ENCODE measurements around the gene ZNF396. TPM values are rescaled to one million over a fixed set of nuclear protein-coding genes. Genes with fewer than 3 reads are reported as not detected.

Gene ZNF396
- total and polyA plus RNA-seq, 2 donors: 1.7 to 4.3 TPM

GRCh38 chr18:35348001-35348400, 29.1 kb downstream of the ZNF396 start:
- H3K36me3 ChIP-seq (ENCODE audit: control insufficient read depth in 2 of 2, insufficient read depth in 2 of 2, low read length in 1 of 2): no peaks in the 10 kb centered on the region
- WGBS: 96% methylated on average over 3 of the region's 3 CpGs
- H3K4me1 ChIP-seq (ENCODE audit: control insufficient read depth in 2 of 2, insufficient read depth in 2 of 2, low read length in 2 of 2): peaks cover 6 to 11% of the 10 kb centered on the region in 2 donors
- peaks cover 3 to 14% of the 10 kb centered on the region in 2 donors for H3K9me3 ChIP-seq (ENCODE audit: control insufficient read depth in 2 of 2, insufficient read depth in 1 of 2, low read length in 1 of 2)
- no peak for DNase-seq (ENCODE audit: low read depth in 6 of 9, low spot score in 9 of 9)
- no peaks in the 10 kb centered on the region for H3K27me3 ChIP-seq (ENCODE audit: control insufficient read depth in 2 of 2, insufficient read depth in 1 of 2, low read length in 1 of 2)
- H3K4me3 ChIP-seq (ENCODE audit: low read length in 2 of 2): no peak overlapping the region
- H3K27ac ChIP-seq (ENCODE audit: low read depth in 1 of 2, low read length in 1 of 2): no peak overlapping the region

DNA sequence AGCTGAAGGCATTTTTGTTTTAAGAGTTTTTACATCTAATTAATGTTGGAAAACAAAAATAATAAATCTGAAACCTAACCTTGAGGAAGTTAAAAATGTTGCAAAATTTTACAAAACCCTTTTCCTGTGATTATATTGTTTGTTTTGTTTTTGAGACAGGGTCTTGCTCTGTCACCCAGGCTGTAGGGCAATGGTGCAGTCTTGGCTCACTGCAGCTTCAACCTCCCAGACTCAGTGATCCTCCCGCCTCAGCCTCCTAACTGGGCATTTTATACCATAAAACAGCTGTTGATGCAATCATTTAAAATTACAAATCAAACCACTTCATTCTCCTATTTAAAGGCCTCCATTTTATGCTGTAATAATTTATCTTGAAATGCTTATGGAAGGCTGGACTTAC, 31.2 kb downstream of the ZNF396 start:
- Histone ChIP-seq H3K27me3 (ENCODE audit: control insufficient read depth in 2 of 2, insufficient read depth in 1 of 2, low read length in 1 of 2) (no peaks in the 10 kb centered on the region), H3K27ac (ENCODE audit: low read depth in 1 of 2, low read length in 1 of 2) (no peak overlapping the region), H3K36me3 (ENCODE audit: control insufficient read depth in 2 of 2, insufficient read depth in 2 of 2, low read length in 1 of 2) (peaks cover 0 to 6% of the 10 kb centered on the region in 2 donors), H3K4me3 (ENCODE audit: low read length in 2 of 2) (no peak overlapping the region), H3K4me1 (ENCODE audit: control insufficient read depth in 2 of 2, insufficient read depth in 2 of 2, low read length in 2 of 2) (peaks cover 6 to 11% of the 10 kb centered on the region in 2 donors), H3K9me3 (ENCODE audit: control insufficient read depth in 2 of 2, insufficient read depth in 1 of 2, low read length in 1 of 2) (peaks cover 0 to 5% of the 10 kb centered on the region in 2 donors)
- WGBS: 100% methylated on average over 1 of the region's 1 CpG
- DNase-seq (ENCODE audit: low read depth in 6 of 9, low spot score in 9 of 9): no peak

DNA sequence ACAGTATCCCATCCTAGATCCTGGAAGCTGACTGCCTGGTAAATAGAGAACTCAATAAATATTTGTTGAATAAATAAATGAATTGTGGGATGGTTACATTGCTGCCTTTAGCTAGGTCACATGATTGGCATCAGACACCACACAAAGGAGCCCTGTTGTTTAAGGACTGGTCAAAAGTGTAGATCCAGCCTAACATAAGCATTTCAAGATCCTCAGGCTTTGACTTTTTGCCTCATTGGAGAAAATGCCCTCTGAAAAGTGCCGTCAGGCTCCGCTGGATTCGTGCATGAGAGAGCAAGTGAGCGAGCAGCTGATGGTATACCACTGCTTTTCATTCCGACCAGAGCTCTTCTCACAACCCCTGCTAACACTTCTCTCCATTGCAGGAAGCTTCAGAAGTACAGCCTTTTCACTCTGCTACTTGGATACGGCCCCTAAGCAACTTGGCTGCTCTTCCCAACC, 31.6 kb downstream of the ZNF396 start:
- Histone ChIP-seq H3K9me3 (ENCODE audit: control insufficient read depth in 2 of 2, insufficient read depth in 1 of 2, low read length in 1 of 2) (peaks cover 0 to 5% of the 10 kb centered on the region in 2 donors), H3K27me3 (ENCODE audit: control insufficient read depth in 2 of 2, insufficient read depth in 1 of 2, low read length in 1 of 2) (no peaks in the 10 kb centered on the region), H3K4me3 (ENCODE audit: low read length in 2 of 2) (no peak overlapping the region), H3K36me3 (ENCODE audit: control insufficient read depth in 2 of 2, insufficient read depth in 2 of 2, low read length in 1 of 2) (peaks cover under 1 to 10% of the 10 kb centered on the region in 2 donors), H3K4me1 (ENCODE audit: control insufficient read depth in 2 of 2, insufficient read depth in 2 of 2, low read length in 2 of 2) (peaks cover 6 to 11% of the 10 kb centered on the region in 2 donors), H3K27ac (ENCODE audit: low read depth in 1 of 2, low read length in 1 of 2) (no peak overlapping the region)
- DNase-seq (ENCODE audit: low read depth in 6 of 9, low spot score in 9 of 9): no peak
- 89% methylated on average over 6 of the region's 6 CpGs for WGBS

GRCh38 chr18:35344736-35345459, 32.2 kb downstream of the ZNF396 start:
- WGBS: 63% methylated on average over 12 of the region's 12 CpGs
- Histone ChIP-seq H3K27ac (ENCODE audit: low read depth in 1 of 2, low read length in 1 of 2) (peak overlapping the region; percentile 98 to 99), H3K9me3 (ENCODE audit: control insufficient read depth in 2 of 2, insufficient read depth in 1 of 2, low read length in 1 of 2) (peaks cover 0 to 5% of the 10 kb centered on the region in 2 donors), H3K4me3 (ENCODE audit: low read length in 2 of 2) (peak overlapping the region; percentile 87 to 99), H3K36me3 (ENCODE audit: control insufficient read depth in 2 of 2, insufficient read depth in 2 of 2, low read length in 1 of 2) (peaks cover 6 to 16% of the 10 kb centered on the region in 2 donors), H3K4me1 (ENCODE audit: control insufficient read depth in 2 of 2, insufficient read depth in 2 of 2, low read length in 2 of 2) (peaks cover 6 to 11% of the 10 kb centered on the region in 2 donors), H3K27me3 (ENCODE audit: control insufficient read depth in 2 of 2, insufficient read depth in 1 of 2, low read length in 1 of 2) (no peaks in the 10 kb centered on the region)
- no peak for DNase-seq (ENCODE audit: low read depth in 6 of 9, low spot score in 9 of 9)

DNA sequence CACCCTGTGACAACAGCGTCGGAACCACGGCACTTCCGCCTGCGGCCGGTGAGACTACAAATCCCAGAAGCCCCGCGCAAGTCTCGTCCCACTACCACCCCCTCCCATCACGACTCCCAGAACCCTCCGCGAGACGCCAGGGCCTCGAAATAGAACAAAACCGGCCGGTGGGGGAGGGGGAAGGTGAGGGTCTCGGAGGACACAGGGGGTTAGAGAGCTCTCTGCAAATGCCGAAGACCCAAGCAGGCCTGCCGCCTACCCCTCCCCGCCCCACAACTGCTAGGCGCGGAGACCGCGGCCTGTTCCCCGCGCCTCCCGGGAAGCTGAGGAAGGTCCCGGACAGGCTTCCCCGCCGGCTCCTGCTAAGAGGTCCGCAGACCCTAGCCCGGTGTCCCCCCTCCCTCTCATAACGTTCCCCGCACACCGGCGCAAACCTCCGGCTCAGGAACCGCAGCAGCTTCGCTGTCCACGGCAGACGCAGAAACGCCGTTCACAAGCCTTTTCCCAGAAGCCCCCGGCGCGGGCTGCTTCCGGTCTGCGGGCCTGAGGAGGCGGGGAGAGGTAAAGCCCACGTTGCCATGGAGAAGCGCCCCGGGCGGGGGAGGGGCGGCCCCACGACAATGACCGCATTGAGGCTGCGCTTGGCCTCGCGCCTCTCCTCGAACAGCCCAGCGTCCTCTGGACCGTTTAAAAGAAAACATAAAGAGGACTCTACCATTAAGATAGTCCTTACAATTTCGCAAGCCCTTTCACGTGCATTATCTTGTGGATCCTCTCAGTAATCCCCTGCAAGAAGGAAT, 33.0 kb downstream of the ZNF396 start, which contains the start of gene ZNF24:
Gene ZNF24 (minus strand): TSS at position 485 of the 800 bp plus-strand sequence. CDS start 3,770 bp downstream, outside the sequence.
- under 1% methylated on average over 64 of the region's 64 CpGs for WGBS
- Histone ChIP-seq H3K27ac (ENCODE audit: low read depth in 1 of 2, low read length in 1 of 2) (peak within 1 kb of the TSS; percentile 98 to 99), H3K4me3 (ENCODE audit: low read length in 2 of 2) (peak within 1 kb of the TSS; percentile 87 to 99), H3K4me1 (ENCODE audit: control insufficient read depth in 2 of 2, insufficient read depth in 2 of 2, low read length in 2 of 2) (peaks cover 6 to 11% of the 10 kb centered on the region in 2 donors), H3K27me3 (ENCODE audit: control insufficient read depth in 2 of 2, insufficient read depth in 1 of 2, low read length in 1 of 2) (no peaks in the 10 kb centered on the region), H3K9me3 (ENCODE audit: control insufficient read depth in 2 of 2, insufficient read depth in 1 of 2, low read length in 1 of 2) (peaks cover 0 to 5% of the 10 kb centered on the region in 2 donors), H3K36me3 (ENCODE audit: control insufficient read depth in 2 of 2, insufficient read depth in 2 of 2, low read length in 1 of 2) (peaks cover 14 to 23% of the 10 kb centered on the region in 2 donors)
- DNase-seq (ENCODE audit: low read depth in 6 of 9, low spot score in 9 of 9): peak; percentile 61 to 94 (median 81)

DNA sequence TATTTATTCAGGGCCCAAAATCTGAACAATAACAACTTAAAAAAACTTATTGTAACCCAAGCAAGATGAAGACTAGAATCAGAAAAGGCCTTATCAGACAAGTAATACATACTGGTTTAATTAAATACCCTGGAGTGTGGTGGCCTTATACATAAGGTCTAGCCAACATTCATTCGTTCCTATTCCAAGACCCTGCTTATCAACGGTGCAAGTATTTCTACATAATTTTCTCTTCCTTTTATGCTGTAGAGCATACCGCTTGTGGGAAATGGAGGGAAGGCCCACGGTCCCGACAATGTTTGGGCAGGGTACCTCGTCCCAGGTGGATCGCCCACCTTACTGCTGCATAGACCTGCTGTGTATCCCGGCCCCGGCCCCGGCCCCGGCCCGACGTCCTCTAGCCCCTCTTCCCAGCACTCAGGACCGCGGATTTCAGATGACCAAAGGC, 33.6 kb downstream of the ZNF396 start:
- WGBS: 2% methylated on average over 15 of the region's 15 CpGs

DNA sequence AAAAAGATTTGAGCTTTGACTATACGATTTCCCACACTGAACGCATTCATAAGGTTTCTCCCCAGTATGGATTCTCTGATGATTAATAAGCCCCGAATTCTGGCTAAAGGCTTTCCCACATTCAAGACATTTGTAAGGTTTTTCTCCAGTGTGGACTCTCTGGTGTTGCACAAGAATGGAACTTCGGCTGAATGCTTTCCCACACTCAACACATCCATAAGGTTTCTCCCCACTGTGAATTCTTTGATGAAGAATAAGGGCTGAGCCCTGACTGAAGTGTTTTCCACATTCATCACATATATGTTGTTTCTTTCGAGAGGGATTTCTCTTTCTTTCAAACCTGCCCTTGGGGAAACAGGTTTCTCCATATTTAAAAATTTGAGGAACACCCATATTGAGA, 39.9 kb downstream of the ZNF396 start:
- no peaks in the 10 kb centered on the region for H3K9me3 ChIP-seq (ENCODE audit: control insufficient read depth in 2 of 2, insufficient read depth in 1 of 2, low read length in 1 of 2)
- peaks cover 40 to 78% of the 10 kb centered on the region in 2 donors for H3K36me3 ChIP-seq (ENCODE audit: control insufficient read depth in 2 of 2, insufficient read depth in 2 of 2, low read length in 1 of 2)
- 98% methylated on average over 5 of the region's 5 CpGs for WGBS
- H3K4me1 ChIP-seq (ENCODE audit: control insufficient read depth in 2 of 2, insufficient read depth in 2 of 2, low read length in 2 of 2): no peaks in the 10 kb centered on the region
- no peak overlapping the region for H3K4me3 ChIP-seq (ENCODE audit: low read length in 2 of 2)
- no peak for DNase-seq (ENCODE audit: low read depth in 6 of 9, low spot score in 9 of 9)
- no peaks in the 10 kb centered on the region for H3K27me3 ChIP-seq (ENCODE audit: control insufficient read depth in 2 of 2, insufficient read depth in 1 of 2, low read length in 1 of 2)
- H3K27ac ChIP-seq (ENCODE audit: low read depth in 1 of 2, low read length in 1 of 2): no peak overlapping the region

More for the DNA sequence above, 33.6 kb downstream of the ZNF396 start:
- Histone ChIP-seq H3K4me3 (ENCODE audit: low read length in 2 of 2) (peak overlapping the region; percentile 87 to 99), H3K27me3 (ENCODE audit: control insufficient read depth in 2 of 2, insufficient read depth in 1 of 2, low read length in 1 of 2) (no peaks in the 10 kb centered on the region), H3K9me3 (ENCODE audit: control insufficient read depth in 2 of 2, insufficient read depth in 1 of 2, low read length in 1 of 2) (peaks cover 0 to 5% of the 10 kb centered on the region in 2 donors), H3K36me3 (ENCODE audit: control insufficient read depth in 2 of 2, insufficient read depth in 2 of 2, low read length in 1 of 2) (peaks cover 18 to 27% of the 10 kb centered on the region in 2 donors), H3K4me1 (ENCODE audit: control insufficient read depth in 2 of 2, insufficient read depth in 2 of 2, low read length in 2 of 2) (peaks cover 6 to 11% of the 10 kb centered on the region in 2 donors), H3K27ac (ENCODE audit: low read depth in 1 of 2, low read length in 1 of 2) (peak overlapping the region in 1 of 2 donors; percentile 98)
- peak in 1 of 9 donors; percentile 5 for DNase-seq (ENCODE audit: low read depth in 6 of 9, low spot score in 9 of 9)

DNA sequence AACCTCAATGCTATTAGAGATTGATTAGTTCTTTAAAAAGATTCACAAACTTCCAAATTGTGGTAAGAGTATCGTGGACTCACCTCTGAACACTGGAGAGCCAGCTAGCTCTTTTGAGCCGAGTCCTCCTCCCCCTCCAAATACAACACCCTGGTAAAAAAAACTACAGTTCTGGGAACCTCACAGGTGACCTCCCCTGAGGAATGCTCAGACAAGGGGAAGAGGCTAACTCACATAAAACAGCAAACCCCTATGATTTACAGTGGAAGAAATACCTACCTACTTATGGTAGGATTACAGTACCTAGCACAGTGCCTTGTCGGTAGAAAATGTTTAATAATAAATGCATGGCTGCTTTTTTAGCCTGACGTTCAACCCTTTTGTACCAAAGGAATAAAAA, 41.3 kb downstream of the ZNF396 start:
- H3K4me3 ChIP-seq (ENCODE audit: low read length in 2 of 2): no peak overlapping the region
- no peak for DNase-seq (ENCODE audit: low read depth in 6 of 9, low spot score in 9 of 9)
- no peaks in the 10 kb centered on the region for H3K4me1 ChIP-seq (ENCODE audit: control insufficient read depth in 2 of 2, insufficient read depth in 2 of 2, low read length in 2 of 2)
- no peaks in the 10 kb centered on the region for H3K9me3 ChIP-seq (ENCODE audit: control insufficient read depth in 2 of 2, insufficient read depth in 1 of 2, low read length in 1 of 2)
- peak overlapping the region in 1 of 2 donors; percentile 4 for H3K27ac ChIP-seq (ENCODE audit: low read depth in 1 of 2, low read length in 1 of 2)
- no peaks in the 10 kb centered on the region for H3K27me3 ChIP-seq (ENCODE audit: control insufficient read depth in 2 of 2, insufficient read depth in 1 of 2, low read length in 1 of 2)
- peaks cover 46 to 79% of the 10 kb centered on the region in 2 donors for H3K36me3 ChIP-seq (ENCODE audit: control insufficient read depth in 2 of 2, insufficient read depth in 2 of 2, low read length in 1 of 2)
- 93% methylated on average over 4 of the region's 4 CpGs for WGBS
